Hematopoietic multipotent progenitor cell treated with erythropoietin and hydrocortisone succinate and interleukin-3 and kit ligand, for 15 days (in vitro differentiated cells): ENCODE results near the gene IMPA2.

ENCODE experiments used
- DNase-seq: peaks from one replicate; pipeline ENCODE4 v3.0.0-alpha.2; 2015; ENCODE audit warnings: low spot score

IMPA2 gene

DNA sequence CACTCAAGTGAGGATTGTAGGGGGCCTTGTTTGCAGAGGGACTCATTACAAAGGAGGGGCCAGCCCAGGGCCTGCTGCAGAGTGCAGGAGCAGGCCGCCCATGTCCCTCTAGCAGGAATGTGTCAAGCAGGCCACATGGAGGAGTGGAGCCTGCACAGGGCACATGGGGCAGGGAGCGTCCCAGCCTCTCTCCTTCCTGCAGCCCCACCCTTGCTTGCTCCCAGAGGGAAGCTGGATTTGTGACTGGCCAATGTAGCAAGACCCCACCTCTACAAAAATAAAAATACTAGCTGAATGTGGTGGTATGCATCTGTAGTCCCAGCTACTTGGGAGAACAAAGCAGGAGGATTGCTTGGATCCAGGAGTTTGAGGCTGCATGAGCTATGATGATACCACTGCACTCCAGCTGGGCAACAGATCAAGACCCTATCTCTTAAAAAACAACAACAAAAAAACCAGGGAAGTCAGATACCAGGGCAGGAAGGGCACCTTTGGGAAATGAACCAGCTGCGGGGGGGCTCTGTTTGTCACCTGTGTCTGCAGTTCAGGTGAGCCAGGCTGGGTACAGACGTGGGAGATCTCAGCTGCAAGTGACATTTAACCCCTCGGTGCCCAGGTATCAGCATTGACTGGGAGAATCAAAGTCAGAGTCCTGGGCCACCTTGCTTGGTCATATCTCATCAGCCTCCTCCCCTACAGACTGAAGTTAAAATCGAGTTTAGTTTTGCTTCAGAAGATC, 27.7 kb downstream of the IMPA2 start:
- DNase-seq, result no peak

DNA sequence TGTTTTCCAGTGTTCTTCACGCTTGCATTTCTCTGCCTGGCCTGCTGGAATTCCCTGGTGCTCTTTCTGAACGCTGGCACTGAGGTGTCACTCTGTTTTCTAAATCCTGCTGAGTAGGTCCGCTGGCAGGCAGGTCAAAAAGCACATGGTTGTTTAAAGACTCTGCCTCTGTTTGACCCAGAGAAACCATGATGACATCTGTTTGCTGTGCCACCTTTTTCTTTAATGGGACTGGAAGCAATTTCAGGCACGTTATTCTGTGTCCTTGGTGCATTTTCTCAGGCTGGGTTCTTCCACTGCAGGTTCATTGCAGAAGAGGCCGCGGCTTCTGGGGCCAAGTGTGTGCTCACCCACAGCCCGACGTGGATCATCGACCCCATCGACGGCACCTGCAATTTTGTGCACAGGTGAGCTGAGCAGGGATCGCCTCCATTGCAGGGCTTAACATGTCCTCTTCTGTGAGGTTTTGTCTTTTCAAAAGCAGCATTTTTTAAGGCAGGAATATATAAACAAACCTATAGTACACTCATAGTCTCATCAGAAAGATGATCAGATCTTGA, 28.4 kb downstream of the IMPA2 start:
- DNase-seq, result no peak

DNA sequence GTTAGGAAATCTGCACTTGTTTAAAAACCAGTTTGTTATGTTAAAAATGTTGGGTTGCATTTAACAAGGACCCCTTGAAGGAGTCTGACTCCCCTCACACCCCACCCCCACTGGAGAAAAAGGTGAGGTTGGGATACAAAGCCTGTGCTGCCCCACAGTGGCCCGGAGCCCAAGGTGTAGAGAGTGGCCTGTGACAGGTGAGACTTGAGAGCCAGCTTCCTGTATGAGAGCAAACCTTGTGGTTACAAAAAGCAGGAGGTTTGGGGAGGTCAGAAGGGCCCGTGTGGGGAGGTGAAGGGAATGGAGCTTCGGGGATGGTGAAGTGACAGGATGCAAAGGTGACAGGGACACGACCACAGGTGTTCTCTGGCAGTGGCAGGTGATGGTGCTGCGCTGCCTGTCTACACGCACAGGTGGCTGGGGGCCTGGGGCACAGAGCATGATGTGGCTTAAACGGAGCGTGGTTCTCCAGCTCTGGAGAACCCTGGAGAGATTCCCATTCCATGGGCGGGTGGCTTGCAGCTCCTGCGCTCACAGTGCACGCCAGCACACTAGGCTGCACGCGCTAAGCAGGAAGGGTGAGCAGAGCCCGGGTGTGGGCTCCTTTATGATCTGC, 29.0 kb downstream of the IMPA2 start:
- DNase-seq, result no peak

DNA sequence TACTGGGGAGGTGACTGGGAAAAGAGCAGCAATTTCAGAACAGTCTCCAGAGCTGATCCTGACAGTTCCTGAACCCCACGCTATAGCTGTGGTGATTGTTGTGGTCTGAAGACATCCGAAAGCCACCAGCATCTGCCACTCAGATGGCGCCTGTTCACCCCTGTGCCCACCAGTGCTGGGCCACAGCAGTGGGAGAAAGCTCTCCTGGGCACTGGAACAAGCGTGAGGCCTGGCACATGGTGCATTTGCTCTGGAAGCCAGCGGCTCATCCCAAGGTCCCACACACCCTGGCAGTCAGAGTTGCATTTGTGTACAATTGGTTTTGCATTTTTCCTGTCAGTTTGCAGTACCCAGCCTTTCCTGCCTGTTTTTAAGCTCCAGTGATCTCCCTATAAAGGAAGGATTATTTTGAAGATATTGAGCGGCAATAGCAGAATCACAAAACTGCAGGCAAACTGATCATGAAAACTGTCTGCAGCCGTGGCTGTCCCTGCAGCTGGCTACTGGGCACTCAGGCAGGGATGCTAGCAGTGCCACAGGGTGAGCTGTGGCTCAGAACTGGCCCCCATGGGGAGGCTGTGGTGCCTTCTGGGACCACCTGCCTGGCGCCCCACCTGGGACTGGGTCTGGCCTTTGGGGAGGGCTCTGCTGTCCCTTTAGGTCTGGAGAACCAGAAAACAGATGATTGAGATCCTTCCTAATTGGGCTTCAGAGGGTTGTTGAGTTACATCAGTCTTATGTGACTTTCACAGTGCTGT, 30.1 kb downstream of the IMPA2 start:
- DNase-seq, result no peak

DNA sequence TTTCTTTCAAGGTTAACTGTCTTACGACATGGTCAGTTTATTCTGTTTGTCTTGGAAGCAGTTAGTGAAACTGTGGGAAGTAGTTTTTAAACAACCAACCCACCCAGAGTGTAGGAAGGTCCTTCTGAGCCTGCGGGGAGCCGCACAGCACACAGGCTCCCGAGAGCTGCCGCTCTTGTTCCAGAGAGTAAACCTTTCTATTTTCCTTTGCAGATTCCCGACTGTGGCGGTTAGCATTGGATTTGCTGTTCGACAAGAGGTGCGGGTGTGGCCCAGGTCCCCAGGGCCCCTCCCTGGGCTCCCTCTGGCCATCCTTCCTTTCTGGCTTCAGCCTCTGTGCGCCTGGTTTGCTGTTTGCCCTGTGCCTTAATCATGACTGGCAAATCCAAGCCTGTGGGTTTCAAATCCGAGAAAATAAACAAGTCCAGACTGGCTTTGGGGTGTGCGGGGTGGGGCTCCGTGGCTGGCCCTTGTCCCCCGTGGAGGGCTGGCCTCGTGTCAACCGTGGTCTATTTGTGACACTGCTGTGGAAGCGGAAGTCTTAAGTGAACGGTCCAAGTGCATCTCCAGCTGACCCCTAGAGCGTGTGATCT, 30.7 kb downstream of the IMPA2 start:
- DNase-seq, result no peak

DNA sequence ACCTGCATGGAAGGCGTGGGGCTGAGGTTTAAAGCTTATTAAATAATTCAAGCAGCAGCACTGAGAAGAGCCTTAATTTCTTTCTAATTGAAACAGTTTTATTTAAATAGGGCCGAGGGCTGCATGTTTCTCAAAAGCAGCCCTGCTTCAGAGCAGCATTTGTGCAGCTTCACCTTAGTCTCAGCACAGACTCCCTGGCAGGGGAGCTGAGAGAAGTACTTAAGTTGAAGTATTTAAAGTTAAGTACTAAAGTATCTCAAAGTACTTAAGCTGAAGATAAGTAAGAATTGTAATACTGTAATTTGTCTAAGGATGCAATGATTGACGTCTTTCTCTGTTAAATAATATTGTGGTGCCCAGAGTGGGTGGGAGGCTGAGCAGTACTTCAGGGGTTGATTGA, 31.4 kb downstream of the IMPA2 start:
- DNase-seq, result no peak

DNA sequence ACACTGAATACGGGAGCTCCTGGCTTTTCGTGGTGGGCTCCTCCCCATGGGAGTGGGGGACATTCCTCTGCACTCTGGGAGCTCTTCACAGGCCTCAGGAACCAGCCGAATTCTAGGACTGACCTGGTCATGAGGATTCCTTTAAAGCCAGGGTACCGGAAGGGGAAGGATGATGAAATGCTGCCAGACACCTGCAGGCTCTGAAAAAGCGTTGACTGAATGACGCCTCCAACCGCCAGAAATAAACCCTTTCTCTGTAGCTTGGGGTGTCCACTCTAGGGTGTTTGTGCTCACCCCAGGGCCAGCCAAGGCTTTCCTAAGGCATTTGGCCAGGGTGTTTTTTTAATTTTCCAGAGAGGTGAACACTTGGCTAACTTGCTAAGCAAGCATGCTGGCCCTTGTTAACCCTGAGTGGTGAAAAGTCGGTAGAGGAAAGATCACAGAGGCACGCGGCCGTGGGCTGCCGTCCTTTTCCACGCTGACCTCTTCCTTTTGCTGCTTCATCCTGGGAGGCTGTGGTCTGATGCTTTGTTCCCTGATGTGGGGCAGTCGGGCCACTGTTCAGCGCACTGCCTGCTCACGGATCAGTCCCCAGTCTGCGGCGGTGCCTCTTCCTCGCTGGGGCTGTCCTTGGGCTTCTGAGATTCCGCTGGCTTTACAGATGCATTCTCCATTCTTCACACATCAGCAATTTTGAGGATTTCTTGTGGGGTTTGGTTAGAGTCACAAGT, 32.0 kb downstream of the IMPA2 start:
- DNase-seq, result no peak

DNA sequence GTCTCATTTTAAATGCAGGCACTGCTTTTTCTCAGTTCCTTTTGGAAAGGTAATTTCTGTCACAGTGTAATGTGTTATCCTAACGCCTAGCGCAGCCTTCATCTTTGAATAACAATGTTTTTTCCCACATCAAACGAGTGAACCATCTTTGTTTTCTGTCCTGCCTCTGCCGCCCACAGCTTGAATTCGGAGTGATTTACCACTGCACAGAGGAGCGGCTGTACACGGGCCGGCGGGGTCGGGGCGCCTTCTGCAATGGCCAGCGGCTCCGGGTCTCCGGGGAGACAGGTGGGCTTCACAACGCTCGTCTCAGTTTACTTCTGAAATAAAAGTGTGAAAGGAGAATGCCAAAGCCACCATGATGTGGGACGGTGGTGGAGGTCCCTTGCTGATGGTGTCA, 32.8 kb downstream of the IMPA2 start:
- DNase-seq, result no peak

DNA sequence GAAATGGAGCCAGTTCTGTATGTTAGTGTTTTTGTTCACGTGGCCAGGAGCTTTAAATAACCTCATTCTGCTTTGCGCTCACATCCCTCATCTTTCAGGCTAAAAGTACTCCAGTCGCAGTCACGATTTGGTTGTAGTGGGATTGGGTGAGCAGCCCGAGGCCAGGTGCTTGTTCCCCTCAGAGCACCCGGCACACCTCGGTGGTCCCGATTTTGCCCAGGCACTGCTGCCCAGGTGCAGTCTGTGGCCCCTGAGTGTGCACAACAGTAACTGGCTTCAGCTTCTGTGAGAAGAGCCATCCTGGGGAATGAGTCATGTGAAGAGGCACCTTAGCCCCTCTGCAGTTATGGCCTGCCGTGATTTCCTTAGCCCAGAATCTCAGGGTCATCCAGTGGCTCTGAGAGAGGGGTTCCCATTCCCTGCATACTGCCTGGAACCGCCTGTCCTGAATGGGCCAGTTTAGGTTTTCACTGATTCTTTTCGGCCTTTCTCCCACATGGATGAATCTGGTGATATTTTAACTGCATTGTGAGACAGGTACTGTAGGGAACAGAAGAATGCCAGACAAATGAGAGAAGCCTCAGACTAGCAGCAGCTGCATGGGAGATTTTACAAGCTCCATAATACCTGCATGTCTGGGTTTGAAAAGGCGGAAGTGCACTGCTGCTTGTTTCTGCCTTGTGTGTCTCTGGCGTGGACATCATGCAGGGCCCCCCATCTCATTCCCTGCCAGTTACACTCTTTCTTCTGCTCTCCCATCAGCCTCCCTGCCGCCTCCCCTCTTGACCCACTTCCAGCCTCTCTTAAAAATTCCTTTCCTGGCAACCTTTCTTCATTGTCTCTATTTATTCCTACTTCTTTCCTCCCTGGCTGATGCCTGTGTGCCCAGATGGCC, 33.5 kb downstream of the IMPA2 start:
- no peak for DNase-seq

DNA sequence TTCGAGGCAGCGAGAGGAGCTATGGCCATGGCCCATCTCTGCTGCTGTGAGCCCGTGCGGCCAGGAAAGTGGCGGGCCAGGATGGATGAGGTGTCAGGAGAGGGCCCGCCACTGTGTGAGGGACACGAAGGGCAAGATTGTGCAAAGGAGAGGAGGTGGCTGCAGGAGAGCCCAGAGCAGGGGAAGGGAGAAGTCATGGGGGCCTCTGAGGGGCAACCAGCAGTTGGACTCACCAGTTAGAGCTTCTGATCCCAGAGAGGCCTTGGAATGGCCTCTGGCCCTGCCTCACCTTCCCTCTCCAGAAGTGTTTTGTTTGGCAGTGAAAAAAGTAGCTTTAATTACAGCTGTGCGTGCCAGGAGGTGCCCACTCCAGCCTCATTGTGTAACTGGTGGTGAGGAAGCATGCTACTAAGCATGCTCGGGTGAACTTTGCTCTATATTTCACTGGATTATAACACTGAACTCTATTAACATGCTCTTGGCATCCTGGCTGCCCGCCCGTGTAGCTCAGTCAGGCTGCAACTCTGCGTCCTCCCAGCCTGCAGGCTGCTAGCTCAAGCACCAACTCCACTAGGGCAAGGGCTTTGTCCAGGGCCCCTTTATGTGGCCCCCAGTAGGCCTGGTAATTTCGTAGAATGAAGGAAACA, 34.2 kb downstream of the IMPA2 start:
- DNase-seq, result no peak

DNA sequence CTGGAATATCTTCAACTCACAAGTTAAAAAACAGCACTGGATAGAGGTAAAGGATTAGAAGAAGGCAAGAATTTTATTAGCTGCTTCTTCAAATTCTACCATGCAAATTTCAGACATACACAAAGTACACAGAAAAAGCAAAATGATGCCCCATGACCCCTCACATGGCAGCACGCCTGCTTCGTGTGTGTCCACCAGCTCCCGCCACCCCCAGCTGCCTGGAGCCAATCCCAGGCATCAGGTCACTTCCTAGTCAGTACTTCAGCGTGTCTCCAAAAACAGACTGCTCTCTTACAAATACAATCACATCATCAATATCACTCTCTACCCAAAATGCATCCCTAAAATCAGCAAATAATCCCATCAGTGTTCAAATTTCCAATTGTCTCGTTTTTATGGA, 35.8 kb downstream of the IMPA2 start:
- DNase-seq, result no peak

DNA sequence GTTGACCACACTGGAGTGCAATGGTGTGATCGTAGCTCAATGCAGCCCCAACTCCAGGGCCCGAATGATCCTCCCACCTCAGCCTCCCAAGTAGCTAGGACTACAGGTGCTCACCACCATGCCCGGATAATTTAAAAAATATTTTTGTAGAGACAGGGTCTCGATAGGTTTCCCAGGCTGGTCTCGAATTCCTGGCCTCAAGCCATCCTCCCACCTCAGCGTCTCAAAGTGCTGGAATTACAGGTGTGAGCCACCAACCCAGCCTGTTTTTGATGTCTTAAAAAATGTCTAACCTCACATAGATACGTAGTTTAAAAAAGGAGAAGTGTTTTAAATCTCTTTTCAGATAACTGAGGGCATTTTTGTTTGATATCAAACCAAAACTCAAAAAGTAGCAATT, 37.6 kb downstream of the IMPA2 start:
- no peak for DNase-seq

DNA sequence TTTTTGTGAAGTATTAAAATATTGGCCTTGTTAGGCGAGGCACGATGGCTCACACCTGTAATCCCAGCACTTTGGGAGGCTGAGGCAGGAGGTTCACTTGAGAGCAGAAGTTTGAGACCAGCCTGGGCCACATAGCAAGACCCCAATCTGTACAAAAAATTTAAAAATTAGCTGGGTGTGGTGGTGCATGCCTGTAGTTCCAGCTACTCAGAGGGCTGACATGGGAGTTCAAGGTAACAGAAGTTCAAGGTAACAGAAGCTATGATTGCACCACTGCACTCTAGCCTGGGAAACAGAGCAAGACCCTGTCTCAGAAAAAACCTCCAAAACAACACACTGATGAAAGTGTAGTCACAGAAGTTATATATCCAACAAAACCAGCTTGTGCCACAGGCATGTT, 39.8 kb downstream of the IMPA2 start:
- DNase-seq, result no peak

DNA sequence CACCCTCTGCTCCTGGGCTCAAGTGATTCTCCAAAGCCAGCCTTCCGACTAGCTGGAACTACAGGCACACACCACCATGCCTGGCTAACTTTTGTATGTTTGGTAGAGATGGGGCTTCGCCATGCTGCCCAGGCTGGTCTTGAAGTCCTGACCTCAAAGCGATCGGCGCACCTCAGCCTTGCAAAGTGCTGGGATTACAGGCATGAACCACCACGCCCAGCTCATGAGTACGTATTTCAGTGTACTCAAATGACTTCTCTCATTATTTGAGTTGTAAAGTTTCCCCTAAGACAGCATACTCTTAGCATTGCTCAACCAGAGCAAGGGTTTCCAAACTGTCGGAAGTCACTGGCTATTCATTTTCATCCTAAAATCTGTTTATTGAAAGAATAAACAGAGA, 40.3 kb downstream of the IMPA2 start:
- DNase-seq, result no peak

DNA sequence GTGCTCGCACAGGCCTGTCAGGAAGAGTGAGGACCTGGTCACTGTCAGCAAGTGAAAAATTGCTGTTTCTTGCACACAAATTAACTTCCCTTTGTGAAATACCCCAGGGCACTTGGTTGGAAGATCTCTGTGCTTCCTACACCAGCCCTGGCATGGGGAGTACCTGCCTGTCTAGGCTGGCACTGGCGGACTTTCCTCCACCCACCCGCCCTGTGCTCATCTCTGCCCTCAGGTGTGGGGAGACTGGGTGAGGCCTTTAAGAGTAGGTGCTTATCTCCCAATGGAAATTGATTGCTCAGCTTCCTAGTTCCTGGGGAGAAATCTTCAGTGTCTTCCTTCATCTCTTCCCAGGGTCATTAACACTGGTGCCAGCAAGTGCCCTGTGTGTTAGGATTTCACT, 42.1 kb downstream of the IMPA2 start:
- no peak for DNase-seq

DNA sequence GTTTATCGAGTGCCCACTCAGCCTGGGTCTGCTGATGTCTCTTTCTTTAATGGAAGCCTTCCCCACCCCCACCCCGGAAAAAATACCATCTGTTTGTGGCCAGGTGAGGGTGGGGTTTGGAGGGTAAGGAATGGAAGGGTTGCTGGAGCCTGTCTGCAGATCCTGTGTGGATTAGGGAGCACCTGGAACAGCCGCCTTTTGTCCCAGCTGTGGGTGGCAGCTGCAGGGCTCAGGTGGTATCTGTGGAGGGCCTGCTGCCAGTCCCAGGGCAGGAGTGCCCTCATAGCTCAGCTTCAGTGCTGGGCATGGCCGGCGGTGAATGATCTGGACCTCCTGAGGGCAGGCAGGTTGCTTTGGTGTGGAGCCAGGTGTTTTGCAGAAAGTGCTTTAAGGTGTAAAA, 45.3 kb downstream of the IMPA2 start:
- no peak for DNase-seq

DNA sequence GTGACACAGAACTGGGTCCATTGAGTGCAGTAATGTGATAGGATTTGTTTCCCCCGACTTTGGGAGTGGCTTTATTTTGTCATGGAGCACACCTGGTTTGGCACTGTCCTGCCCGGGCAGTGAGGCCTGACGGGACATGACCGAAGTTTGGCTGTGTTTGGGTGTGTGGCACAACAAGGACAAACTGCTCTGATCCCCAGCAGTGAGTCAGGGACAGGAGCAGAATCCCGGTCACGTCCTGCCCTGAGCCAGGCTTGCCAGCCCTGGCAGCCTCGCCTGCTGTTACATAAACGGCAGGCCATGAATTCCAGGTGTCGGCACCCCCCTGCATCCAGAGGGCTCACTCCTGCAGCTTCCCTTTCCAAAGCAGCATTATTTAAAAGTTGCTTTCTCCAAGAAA, 45.7 kb downstream of the IMPA2 start:
- DNase-seq, result no peak

DNA sequence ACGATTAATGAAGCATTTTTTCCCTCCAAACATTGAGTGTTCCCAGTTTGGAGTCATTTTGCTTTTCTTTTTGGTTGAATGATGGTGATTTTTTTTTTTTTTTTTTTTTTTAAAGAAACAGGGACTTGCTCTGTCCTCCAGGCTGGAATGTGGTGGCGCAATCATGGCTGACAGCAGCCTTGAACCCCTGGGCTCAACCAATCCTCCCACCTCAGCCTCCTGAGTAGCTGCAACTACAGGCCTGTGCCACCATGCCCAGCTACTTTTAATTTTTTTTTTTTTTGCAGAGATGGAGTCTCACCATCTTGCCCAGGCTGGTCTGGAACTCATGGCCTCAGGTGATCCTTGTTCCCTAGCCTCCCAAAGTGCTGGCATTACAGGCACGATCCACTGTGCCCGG, 46.2 kb downstream of the IMPA2 start:
- no peak for DNase-seq

DNA sequence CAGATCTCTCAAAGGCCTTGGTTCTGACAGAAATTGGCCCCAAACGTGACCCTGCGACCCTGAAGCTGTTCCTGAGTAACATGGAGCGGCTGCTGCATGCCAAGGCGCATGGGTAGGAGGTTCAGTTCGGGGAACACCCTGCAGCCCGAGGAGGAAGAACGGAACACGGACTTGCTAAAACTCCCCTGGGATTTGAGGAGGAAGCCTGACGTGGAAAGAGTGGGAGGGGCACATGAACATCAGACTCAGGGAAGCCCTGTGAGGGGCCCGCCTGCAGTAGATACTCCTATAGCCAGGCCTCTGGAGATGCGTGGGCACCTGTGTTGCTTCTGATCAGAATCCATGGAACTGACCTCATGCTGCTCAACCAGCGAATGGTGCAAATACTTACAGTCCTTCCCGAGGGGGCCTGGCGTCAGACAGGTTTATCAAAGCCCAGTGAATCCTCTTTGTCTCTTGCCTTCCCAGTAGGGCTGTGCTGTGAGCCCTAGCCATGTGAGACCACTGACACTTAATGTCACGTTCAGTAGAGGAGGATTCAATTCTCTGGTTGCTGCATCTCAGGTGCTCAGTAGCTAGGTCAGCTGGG, 46.8 kb downstream of the IMPA2 start:
- DNase-seq, result no peak

DNA sequence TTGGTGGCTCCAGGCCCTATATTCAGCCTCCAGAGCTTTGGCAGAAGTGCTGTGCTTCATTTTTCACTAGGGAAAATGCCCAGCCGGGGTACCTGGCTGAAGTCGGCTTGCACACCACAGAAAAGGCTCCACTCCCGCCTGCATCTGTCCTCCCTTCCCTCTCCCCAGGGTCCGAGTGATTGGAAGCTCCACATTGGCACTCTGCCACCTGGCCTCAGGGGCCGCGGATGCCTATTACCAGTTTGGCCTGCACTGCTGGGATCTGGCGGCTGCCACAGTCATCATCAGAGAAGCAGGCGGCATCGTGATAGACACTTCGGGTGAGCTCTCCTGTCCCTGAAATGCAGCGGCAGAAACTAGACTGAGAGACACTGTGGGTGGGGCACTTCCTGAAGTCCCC, 47.4 kb downstream of the IMPA2 start:
- no peak for DNase-seq
